ENCODE results near the gene CDON.
"Not testable (repeated sequence)": the region's sequence is repeated elsewhere in the genome, so short reads cannot be mapped to it uniquely, and the experiment has no call there.

CDON gene

DNA sequence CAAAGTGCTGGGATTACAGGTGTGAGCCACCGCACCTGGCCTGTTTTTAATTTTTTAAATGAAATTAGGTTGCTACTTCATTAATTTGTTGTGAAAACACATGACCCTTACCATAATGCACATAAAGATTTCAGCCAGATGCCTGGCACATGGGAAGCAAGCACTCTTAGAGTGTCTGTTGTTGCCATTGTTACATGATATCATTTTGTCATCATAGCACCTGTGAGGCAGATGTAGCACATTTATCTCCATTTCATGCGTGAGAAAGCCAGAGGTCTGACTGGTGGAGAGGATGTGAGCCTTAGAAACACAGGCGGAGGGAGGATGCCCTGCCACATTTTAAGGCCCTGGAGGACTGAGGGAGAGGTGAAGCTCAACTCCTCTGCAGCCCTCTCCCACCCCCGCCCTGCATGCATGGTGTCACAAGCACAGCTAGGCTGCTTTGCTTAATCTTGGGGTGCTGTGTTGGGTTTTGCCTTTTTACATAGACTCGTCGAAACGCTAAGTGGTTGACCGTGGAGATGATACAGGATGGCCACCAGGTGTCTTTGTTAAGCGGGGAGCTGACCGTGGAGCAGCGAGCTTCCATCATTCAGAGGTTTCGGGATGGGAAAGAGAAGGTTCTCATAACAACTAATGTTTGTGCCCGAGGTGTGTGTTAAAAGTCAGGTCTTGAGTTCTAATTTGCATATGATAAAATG lies 144.4 kb downstream of the CDON start:
- DNase-seq, result no peak

- DNase-seq, result no peak
Measured at GRCh38 chr11:125916683-125917347, 145.9 kb downstream of the CDON start.

- not testable (repeated sequence) for DNase-seq
Measured at GRCh38 chr11:125914601-125915000, 148.1 kb downstream of the CDON start.

DNA sequence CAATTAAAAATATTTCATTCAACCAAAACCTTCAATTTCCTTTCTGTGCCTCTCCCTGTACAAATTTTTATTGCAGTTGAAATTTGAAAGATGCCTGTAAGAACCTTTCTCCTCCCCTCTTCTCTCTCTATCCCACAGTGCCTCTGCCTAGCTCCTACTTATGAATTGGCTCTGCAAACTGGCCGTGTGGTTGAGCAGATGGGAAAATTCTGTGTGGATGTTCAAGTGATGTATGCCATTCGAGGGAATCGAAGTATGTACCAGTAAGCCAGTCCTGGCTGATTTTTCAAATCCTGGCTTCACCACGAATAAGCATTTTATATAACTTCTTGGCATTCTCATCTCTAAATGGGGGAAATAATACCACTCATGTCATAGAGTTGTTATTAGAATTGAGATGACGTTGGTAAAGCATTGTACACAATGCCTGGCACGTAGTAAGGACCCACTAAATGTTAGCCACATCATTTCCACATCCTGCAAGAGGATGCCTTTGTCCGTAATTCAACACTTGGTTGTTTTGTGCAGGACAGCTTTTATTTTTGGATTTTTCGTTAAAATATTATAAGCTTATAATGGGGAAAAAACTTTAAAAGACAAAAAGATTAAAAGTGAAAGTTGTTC lies 152.3 kb downstream of the CDON start:
- DNase-seq, result no peak

All from T-helper 2 cell (primary cell).